Breast epithelium (tissue), 3 donors: ENCODE measurements around the gene NXPE4.

Source experiments
- CTCF ChIP-seq, 3 donors: fragments of 450-650 bp; IDR thresholded peaks; one replicate each; pipeline ENCODE4 v1.5.1; 2016 to 2017; ENCODE audit warnings: antibody characterized with exemption in 3 of 3, mild to moderate bottlenecking in 3 of 3, moderate library complexity in 3 of 3
- POLR2AphosphoS5 ChIP-seq, 3 donors: sonication (generic); formaldehyde crosslinking; IDR thresholded peaks; one replicate each; pipeline ENCODE4 v1.6.1; 2017; ENCODE audit warnings: antibody characterized with exemption in 3 of 3

GRCh38 chr11:114625294-114625693 lies 29.7 kb upstream of the NXPE4 start:
- TF ChIP-seq CTCF (IDR thresholded peaks at IDR 0.05) (no peak), POLR2AphosphoS5 (IDR thresholded peaks at IDR 0.05) (no peak)
